Mesenchymal stem cell (in vitro differentiated cells and primary cell): ENCODE results near the gene SAMD11.

ENCODE experiments used
- DNase-seq: peaks from one replicate; pipeline ENCODE4 v3.0.0-alpha.2; 2013
- H2AFZ ChIP-seq: one replicate; pipeline ENCODE4 v1.6.1; 2013; ENCODE audit warnings: low read depth, mild to moderate bottlenecking, control low read depth, inconsistent platforms, low read length, moderate library complexity
- H2AK5ac ChIP-seq: 2 replicates; pipeline ENCODE4 v1.6.1; 2013; ENCODE audit warnings: low read length, moderate library complexity, mild to moderate bottlenecking, inconsistent platforms; ENCODE audit not compliant: severe bottlenecking
- H2BK120ac ChIP-seq: one replicate; pipeline ENCODE4 v1.6.1; 2013; ENCODE audit warnings: low read depth, mild to moderate bottlenecking, inconsistent platforms, low read length, moderate library complexity
- H2BK12ac ChIP-seq, 2 experiments: one replicate each; pipeline ENCODE4 v1.6.1; 2013; ENCODE audit warnings: inconsistent platforms in 2 of 2, low read length in 2 of 2, mild to moderate bottlenecking in 2 of 2, moderate library complexity in 2 of 2, control low read depth in 1 of 2
- H2BK15ac ChIP-seq: one replicate; pipeline ENCODE4 v1.6.1; 2013; ENCODE audit warnings: mild to moderate bottlenecking, low read depth, inconsistent platforms; ENCODE audit not compliant: poor library complexity, severe bottlenecking
- H2BK5ac ChIP-seq: 2 replicates; pipeline ENCODE4 v1.6.1; 2013; ENCODE audit warnings: low read depth, mild to moderate bottlenecking, low read length, control low read depth, inconsistent platforms; ENCODE audit not compliant: poor library complexity, severe bottlenecking
- H3K14ac ChIP-seq, 2 experiments: one replicate each; pipeline ENCODE4 v1.6.1; 2013; ENCODE audit warnings: inconsistent platforms in 2 of 2, low read length in 2 of 2, control low read depth in 1 of 2, mild to moderate bottlenecking in 1 of 2, moderate library complexity in 1 of 2
- H3K18ac ChIP-seq, 2 experiments: one replicate each; pipeline ENCODE4 v1.6.1; 2013; ENCODE audit warnings: inconsistent platforms in 2 of 2, low read length in 2 of 2, control low read depth in 1 of 2, low read depth in 1 of 2, mild to moderate bottlenecking in 1 of 2
- H3K23ac ChIP-seq, 2 experiments: one replicate each; pipeline ENCODE4 v1.6.1; 2013; ENCODE audit warnings: inconsistent platforms in 2 of 2, low read length in 2 of 2, mild to moderate bottlenecking in 2 of 2, moderate library complexity in 2 of 2, control low read depth in 1 of 2
- H3K27ac ChIP-seq: 2 replicates; pipeline ENCODE4 v1.5.1; 2013; ENCODE audit warnings: mild to moderate bottlenecking, moderate library complexity, low read length, control low read depth, inconsistent platforms; ENCODE audit not compliant: poor library complexity, severe bottlenecking
- H3K27me3 ChIP-seq, 2 experiments: 2 replicates each; pipeline versions ENCODE4 v1.6.1 to v1.7.0; 2013; ENCODE audit warnings: low read length in 2 of 2, mild to moderate bottlenecking in 2 of 2, moderate library complexity in 2 of 2, control low read depth in 1 of 2, inconsistent platforms in 1 of 2; ENCODE audit not compliant: control insufficient read depth in 1 of 2, insufficient read depth in 1 of 2
- H3K36me3 ChIP-seq, 2 experiments: 2 replicates each; pipeline versions ENCODE4 v1.6.1 to v1.7.0; 2013; ENCODE audit warnings: low read length in 2 of 2, control low read depth in 1 of 2, inconsistent platforms in 1 of 2, low read depth in 1 of 2, mild to moderate bottlenecking in 1 of 2; ENCODE audit not compliant: insufficient read depth in 2 of 2, control insufficient read depth in 1 of 2
- H3K4ac ChIP-seq, 2 experiments: one replicate each; pipeline ENCODE4 v1.6.1; 2013; ENCODE audit warnings: inconsistent platforms in 2 of 2, low read length in 2 of 2, mild to moderate bottlenecking in 2 of 2, moderate library complexity in 2 of 2, control low read depth in 1 of 2, low read depth in 1 of 2
- H3K4me1 ChIP-seq: 2 replicates; pipeline ENCODE4 v1.6.1; 2013; ENCODE audit warnings: low read depth, low read length, control low read depth; ENCODE audit not compliant: control insufficient read depth, insufficient read depth
- H3K4me2 ChIP-seq: 2 replicates; pipeline ENCODE4 v1.6.1; 2013; ENCODE audit warnings: low read length, mild to moderate bottlenecking, inconsistent platforms; ENCODE audit not compliant: poor library complexity, severe bottlenecking
- H3K4me3 ChIP-seq, 2 experiments: 2 replicates each; pipeline versions ENCODE4 v1.5.1 to v1.7.0; 2013; ENCODE audit warnings: low read length in 2 of 2, mild to moderate bottlenecking in 2 of 2, control low read depth in 1 of 2, low read depth in 1 of 2; ENCODE audit not compliant: insufficient read depth in 1 of 2
- H3K79me1 ChIP-seq: replicated peaks from 2 replicates; pipeline ENCODE4 v1.6.1; 2013; ENCODE audit warnings: mild to moderate bottlenecking, control low read depth, low read length, inconsistent platforms; ENCODE audit not compliant: poor library complexity, severe bottlenecking
- H3K9ac ChIP-seq: 2 replicates; pipeline ENCODE4 v1.7.0; 2013; ENCODE audit warnings: mild to moderate bottlenecking, low read length, moderate library complexity
- H3K9me3 ChIP-seq: 2 replicates; pipeline ENCODE4 v1.7.0; 2013; ENCODE audit warnings: mild to moderate bottlenecking, low read length; ENCODE audit not compliant: control insufficient read depth
- H4K8ac ChIP-seq: one replicate; pipeline ENCODE4 v1.6.1; 2013; ENCODE audit warnings: inconsistent platforms, mild to moderate bottlenecking, low read length, moderate library complexity
- H4K91ac ChIP-seq: one replicate; pipeline ENCODE4 v1.6.1; 2013; ENCODE audit warnings: mild to moderate bottlenecking, low read length, inconsistent platforms
- WGBS: methylation state at CpG from one replicate; pipeline ENCODE4 v1.1.7; 2013; ENCODE audit warnings: mixed read lengths; 5-methylcytosine and 5-hydroxymethylcytosine counted together

Gene SAMD11

GRCh38 chr1:938711-939489, 15.2 kb downstream of the SAMD11 start:
- H3K18ac ChIP-seq: peak overlapping the region in 1 of 2 experiments; percentile 58
- peak overlapping the region in 1 of 2 experiments; percentile 69 for H2BK12ac ChIP-seq
- H3K4me1 ChIP-seq: peaks cover 70% of the 10 kb centered on the region
- no peak overlapping the region for H4K8ac ChIP-seq
- H2AFZ ChIP-seq: no peak overlapping the region
- no peaks in the 10 kb centered on the region for H3K9me3 ChIP-seq
- H3K79me1 ChIP-seq: no peaks in the 10 kb centered on the region
- no peak overlapping the region for H2AK5ac ChIP-seq
- peaks cover 0 to 4% of the 10 kb centered on the region in 2 experiments for H3K36me3 ChIP-seq
- no peak overlapping the region for H2BK120ac ChIP-seq
- H4K91ac ChIP-seq: peak overlapping the region; percentile 9
- H3K4ac ChIP-seq: peak overlapping the region in 1 of 2 experiments; percentile 40
- H3K23ac ChIP-seq: no peak overlapping the region
- H3K14ac ChIP-seq: no peak overlapping the region
- DNase-seq: no peak
- H3K27me3 ChIP-seq: peaks cover 33 to 36% of the 10 kb centered on the region in 2 experiments
- H3K4me2 ChIP-seq: no peak overlapping the region
- 40% methylated on average over 30 of the region's 30 CpGs for WGBS
- no peak overlapping the region for H3K4me3 ChIP-seq
- no peak overlapping the region for H3K9ac ChIP-seq
- H2BK15ac ChIP-seq: no peak overlapping the region
- no peak overlapping the region for H2BK5ac ChIP-seq
- H3K27ac ChIP-seq: no peak overlapping the region

GRCh38 chr1:939511-940106, 15.9 kb downstream of the SAMD11 start:
- H3K27me3 ChIP-seq: peaks cover 33 to 36% of the 10 kb centered on the region in 2 experiments
- H3K4ac ChIP-seq: peak overlapping the region in 1 of 2 experiments; percentile 41
- peak overlapping the region in 1 of 2 experiments; percentile 86 for H3K14ac ChIP-seq
- no peak overlapping the region for H4K8ac ChIP-seq
- H2AK5ac ChIP-seq: no peak overlapping the region
- H2BK5ac ChIP-seq: no peak overlapping the region
- no peak overlapping the region for H2BK15ac ChIP-seq
- H3K27ac ChIP-seq: no peak overlapping the region
- H3K9ac ChIP-seq: no peak overlapping the region
- H2AFZ ChIP-seq: no peak overlapping the region
- peak overlapping the region; percentile 23 for H4K91ac ChIP-seq
- H2BK12ac ChIP-seq: peak overlapping the region in 1 of 2 experiments; percentile 69
- peaks cover 0 to 5% of the 10 kb centered on the region in 2 experiments for H3K36me3 ChIP-seq
- no peak overlapping the region for H3K4me3 ChIP-seq
- H3K23ac ChIP-seq: no peak overlapping the region
- no peak for DNase-seq
- no peaks in the 10 kb centered on the region for H3K79me1 ChIP-seq
- no peaks in the 10 kb centered on the region for H3K9me3 ChIP-seq
- WGBS: 31% methylated on average over 9 of the region's 21 CpGs
- peaks cover 76% of the 10 kb centered on the region for H3K4me1 ChIP-seq
- H3K18ac ChIP-seq: peak overlapping the region; percentile 23 to 91
- H3K4me2 ChIP-seq: peak overlapping the region; percentile 26
- H2BK120ac ChIP-seq: no peak overlapping the region

GRCh38 chr1:940107-941014, 16.6 kb downstream of the SAMD11 start:
- H3K9ac ChIP-seq: no peak overlapping the region
- under 1% methylated on average over 72 of the region's 86 CpGs for WGBS
- H3K27ac ChIP-seq: no peak overlapping the region
- H3K4me3 ChIP-seq: peak overlapping the region; percentile 45 to 49
- peak; percentile 71 for DNase-seq
- H4K8ac ChIP-seq: peak overlapping the region; percentile 74
- peak overlapping the region; percentile 96 for H4K91ac ChIP-seq
- peak overlapping the region in 1 of 2 experiments; percentile 67 for H3K23ac ChIP-seq
- peak overlapping the region; percentile 39 for H2AFZ ChIP-seq
- peak overlapping the region in 1 of 2 experiments; percentile 35 for H3K14ac ChIP-seq
- peaks cover 27 to 30% of the 10 kb centered on the region in 2 experiments for H3K27me3 ChIP-seq
- no peak overlapping the region for H2AK5ac ChIP-seq
- peak overlapping the region; percentile 22 to 99 for H2BK12ac ChIP-seq
- no peaks in the 10 kb centered on the region for H3K9me3 ChIP-seq
- H3K4me2 ChIP-seq: peak overlapping the region; percentile 83
- H3K18ac ChIP-seq: peak overlapping the region; percentile 90 to 99
- peak overlapping the region; percentile 8 for H2BK120ac ChIP-seq
- peaks cover 4 to 12% of the 10 kb centered on the region in 2 experiments for H3K36me3 ChIP-seq
- H2BK5ac ChIP-seq: peak overlapping the region; percentile 61
- H2BK15ac ChIP-seq: no peak overlapping the region
- peak overlapping the region; percentile 83 to 94 for H3K4ac ChIP-seq
- H3K4me1 ChIP-seq: peaks cover 77% of the 10 kb centered on the region
- no peaks in the 10 kb centered on the region for H3K79me1 ChIP-seq
